Myocyte (in vitro differentiated cells): ENCODE measurements around the gene XKR3. TPM values are rescaled to one million over a fixed set of nuclear protein-coding genes. Genes with fewer than 3 reads are reported as not detected.
A peak's percentile ranks its signal among the peaks of the same experiment; 100 is the strongest.
"Not testable (repeated sequence)": the region's sequence is repeated elsewhere in the genome, so short reads cannot be mapped to it uniquely, and the experiment has no call there.

ENCODE experiments used
- DNase-seq: peaks from one replicate; pipeline ENCODE4 v3.0.0-alpha.2; 2012; ENCODE audit warnings: low read depth
- polyA plus RNA-seq: library from polyadenylated mRNA; unstranded; fragments of >200 nt; gene quantifications from one replicate; pipeline ENCODE4 v1.2.1, GENCODE V29; 2012; ENCODE audit warnings: missing spikeins
- total RNA-seq: library from RNA; depleted of rRNA; stranded (reverse); fragments of >200 nt; gene quantifications from 2 replicates; pipeline ENCODE4 v1.2.3, GENCODE V29; 2014

XKR3 gene
- total RNA-seq: not detected in 2 replicates
- polyA plus RNA-seq: not detected

DNA sequence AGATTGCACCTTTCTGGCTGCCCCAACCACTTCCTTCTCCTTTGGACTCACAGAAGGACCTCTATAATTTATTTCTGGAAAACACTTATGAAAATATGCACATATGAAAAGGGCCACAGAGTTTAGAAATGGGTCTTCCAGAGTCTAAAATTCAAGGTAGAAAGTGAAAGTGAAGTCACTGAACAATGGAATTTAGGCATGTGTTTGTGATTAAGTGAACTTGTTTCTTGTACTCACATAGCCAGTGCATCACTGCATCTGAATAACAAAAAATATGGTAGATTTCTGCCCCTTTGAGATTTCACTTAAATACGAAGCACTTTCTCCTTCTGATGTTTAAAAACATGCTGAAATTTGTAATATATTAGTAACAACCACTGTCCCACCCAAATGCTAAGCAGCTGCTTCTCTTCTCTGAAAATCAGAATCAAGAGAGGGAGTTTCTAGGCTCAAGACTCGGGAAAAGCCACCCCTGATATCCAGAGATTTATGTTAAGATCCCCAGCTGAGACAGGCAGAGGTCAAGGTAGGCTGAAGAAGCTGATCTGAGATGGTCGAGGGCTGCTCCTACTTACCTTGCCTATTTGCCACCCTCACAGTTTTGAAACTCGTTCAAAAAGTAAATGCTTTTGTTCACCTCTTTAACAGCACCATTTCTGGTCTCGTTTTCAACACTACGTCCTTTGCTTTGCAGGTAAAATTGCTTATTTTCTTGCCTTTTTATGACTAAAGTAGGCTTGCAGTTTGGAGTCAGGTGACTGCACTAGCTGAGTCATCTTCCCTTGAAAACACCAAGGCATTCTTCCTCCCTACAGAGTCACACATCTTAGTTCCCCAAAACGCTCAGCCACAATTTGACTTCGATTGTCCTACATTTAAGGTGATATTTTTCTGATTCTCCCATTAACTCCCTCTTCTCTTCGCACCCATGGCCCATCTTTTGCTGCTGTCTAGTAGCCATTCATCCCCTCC lies at the start of gene XKR3:
Gene XKR3 (minus strand): TSS at position 696 of the 972 bp plus-strand sequence. CDS start 17,338 bp downstream, outside the sequence.
- peak; percentile 2 for DNase-seq

DNA sequence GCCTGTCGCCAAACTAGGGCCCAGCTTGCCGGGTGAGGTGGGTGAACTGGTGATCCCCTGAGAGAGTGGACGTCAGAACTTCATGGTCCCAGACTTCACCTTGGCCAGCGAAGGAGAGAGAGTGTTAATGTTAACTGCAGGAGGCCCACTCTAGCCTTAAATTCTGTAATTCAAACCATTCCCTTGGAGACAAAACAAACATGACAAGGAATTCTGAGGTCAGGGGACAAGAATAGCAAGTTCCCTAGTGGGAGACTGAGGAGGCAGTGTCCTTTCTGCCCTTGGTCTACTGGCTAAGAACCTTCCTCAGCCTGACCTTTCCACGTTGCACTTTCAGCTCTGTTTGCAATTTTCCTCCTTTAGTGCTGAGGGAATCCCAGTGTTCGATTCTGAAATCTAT lies 44.4 kb upstream of the XKR3 start:
- DNase-seq: not testable (repeated sequence)

DNA sequence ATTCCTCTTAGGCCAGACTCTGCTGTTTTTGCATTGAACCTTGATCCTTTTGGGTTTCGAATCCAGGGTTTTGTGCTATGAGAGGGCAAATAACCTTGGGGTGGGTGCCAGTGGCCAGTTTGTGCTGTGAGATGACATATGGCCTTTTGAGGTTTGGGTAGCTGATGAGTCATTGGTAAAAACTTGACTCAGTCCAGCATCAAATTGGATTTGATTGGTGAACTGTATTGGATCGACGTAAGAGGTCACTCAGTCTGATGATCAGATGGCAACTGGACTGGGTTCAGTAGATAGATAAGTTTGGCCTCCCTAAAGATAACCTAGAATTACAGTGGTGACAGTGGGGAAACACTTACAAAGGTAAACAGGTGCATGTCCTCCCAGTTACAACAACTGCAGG lies 41.0 kb upstream of the XKR3 start:
- peak; percentile 0 for DNase-seq

DNA sequence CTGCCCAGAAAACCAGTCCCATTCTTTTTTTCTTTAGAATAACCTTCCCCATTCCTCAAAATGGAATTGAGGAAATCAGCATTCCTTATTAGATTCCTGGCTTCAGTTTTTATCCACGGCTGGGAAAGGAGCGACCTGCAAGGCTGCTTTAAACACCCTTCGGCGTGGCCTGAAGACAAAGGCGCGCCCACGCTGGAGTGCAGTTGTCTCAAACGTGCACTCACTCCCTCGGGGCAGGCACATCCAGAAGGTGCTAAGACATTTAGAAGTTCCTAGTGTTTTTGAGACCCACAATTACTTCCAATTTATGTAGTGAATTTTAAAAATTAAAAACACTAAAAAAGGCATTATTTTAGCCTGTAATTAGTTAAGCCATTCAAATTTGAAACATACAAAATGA lies 31.6 kb upstream of the XKR3 start:
- not testable (repeated sequence) for DNase-seq

DNA sequence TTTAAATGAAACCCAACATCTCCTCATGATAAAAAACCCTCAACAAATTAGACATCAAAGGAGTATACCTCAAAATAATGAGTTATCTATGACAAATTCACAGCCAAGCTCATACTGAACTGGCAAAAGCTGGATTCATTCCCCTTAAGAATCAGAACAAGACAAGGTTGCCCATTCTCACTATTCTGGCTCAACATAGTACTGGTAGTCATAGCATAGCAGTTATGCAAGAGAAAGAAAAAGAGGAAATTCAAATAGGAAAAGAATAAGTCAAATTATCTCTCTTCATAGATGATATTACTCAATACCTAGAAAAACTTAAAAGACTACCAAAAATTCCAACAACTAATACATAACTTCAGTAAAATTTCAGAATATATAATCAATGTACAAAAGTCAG lies 29.4 kb upstream of the XKR3 start:
- no peak for DNase-seq

DNA sequence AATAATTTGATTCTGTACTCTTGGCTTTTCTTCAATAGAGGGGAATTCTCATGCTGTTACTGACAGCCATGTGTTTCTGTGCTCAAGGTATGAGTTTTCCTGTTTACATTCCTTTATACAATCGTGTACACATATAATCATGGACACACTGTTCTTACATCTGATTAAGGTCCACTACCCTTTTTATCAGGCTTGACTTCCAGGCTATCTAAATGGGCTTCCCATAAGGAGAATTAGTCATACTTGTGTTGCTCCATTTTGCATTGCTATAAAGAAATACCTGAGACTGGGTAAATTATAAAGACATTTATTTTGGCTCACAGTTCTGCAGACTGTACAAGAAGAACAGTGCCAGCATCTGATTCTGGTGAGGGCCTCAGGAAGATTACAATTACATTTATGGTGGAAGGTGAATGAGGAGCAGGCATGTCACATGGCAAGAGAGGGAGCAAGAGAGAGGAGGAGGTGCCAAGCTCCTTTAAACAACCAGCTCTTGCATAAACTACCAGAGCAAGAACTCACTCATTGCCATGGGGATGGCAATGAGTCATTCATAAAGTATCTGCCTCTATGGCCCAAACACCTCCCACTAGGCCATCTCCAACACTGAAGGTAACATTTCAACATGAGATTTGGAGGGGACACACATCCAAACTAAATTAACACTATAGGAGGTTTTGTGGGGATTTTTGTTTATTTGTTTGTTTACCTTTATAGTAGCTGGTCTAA lies 26.2 kb upstream of the XKR3 start:
- DNase-seq: not testable (repeated sequence)

DNA sequence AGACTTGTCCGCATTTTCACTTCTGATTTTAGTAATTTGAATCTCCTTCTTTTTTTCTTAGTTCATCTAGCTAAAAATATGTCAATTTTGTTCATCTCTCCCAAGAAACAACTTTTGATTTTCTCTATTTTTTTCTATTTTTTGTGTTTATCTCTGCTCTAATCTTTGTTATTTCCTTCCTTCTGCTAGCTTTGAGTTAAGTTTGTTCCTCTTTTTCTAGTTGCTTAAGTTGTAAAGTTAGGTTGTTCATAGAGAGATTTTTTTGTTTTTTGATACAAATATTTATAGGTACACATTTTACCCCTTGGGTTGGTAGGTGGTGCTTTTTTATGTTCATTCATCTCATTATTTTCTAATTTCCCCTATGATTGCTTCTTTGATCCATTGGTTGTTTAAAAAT lies 22.1 kb upstream of the XKR3 start:
- no peak for DNase-seq

DNA sequence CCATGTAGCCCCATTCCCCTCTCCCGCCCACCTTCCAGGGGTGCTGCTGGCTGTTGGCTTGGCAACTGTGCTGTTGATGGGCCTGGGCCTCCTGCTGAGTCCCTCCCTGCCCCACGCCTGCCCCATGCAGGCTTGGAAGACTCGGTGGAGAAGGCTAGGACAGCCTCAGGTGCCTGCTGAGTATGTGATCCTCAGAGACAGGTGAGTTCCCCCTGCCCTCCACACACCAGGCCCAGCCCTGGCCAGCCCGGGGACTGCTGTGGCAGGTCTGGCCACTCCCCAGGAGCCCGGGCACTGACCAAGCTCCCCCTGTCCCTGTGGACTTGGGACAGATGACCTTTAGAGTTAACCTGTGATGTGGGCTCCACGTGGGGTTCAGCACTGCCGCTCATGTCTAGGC lies 20.7 kb upstream of the XKR3 start:
- no peak for DNase-seq

DNA sequence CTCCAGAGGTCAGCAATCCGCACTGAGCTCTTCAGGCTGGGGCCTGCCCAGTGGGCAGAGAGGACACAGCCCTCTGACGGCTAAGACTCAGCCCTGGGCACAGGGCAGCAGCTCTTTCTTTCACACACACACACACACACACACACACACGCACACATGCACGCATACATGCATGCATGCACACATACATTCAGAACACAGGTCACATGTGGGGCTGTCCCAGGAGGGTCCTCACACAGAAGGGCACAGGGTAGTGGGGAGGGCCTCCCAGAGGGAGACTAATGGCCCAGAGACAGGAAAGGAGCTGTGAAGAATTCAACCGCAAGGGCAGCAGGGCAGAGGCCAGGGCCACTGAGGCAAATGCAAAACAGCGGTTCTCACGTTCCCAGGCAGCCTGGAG lies 20.3 kb upstream of the XKR3 start:
- no peak for DNase-seq

DNA sequence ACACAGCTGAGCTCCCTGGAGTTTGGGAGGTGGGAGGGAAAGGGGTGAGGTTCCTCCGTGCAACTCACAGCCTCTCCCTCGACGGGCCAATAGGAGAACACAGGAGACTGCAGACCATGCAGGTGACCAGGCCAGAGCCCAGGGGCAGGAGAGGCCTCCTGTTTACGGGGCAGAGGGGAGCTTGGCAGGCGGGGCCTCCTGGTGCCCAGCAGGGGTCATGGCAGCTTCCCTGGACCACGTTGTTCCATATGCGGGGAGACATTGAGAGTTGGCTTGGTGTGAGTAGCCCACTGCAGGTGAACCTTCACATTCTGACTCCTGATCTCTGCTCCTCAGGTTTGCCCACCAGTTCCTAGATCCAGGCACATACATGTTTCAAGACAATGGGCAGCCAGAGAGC lies 19.3 kb upstream of the XKR3 start:
- no peak for DNase-seq

DNA sequence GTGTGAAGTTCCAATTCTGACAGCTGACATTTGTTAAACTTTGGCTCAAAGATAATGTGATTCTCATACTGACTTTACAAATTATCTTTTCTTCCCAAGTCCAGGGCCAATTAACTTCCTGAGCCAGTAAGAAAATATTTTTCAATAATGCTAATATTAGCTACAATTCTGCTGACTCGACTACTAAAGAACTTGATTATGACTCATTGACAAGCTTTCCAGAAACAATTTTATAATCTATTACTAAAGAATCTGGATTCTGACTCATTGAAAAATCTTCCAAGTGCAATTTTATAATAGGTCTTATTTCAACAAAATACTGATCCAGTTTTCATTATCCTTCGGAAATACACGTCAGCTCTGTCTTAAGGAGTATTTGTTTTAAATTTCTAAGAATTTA lies 12.9 kb upstream of the XKR3 start:
- no peak for DNase-seq

DNA sequence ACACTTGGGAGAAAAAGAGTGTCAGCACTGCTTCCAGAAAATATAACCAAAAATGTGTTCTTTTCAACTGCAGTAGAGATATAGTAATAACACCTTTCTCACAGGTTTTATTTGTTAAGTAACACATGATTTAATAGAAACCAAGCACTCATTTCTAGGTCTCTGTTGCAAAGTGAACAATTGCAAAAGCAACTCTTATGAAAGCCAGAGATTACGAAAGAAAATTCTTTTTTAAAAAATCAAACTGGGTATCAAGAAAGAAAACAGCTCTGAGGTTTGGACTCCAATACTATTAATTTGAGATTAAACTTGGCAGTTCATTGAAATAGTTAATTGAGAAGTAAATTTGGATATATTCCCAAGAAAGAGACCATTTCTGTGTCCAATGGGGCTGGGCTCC lies 9.8 kb upstream of the XKR3 start:
- no peak for DNase-seq

DNA sequence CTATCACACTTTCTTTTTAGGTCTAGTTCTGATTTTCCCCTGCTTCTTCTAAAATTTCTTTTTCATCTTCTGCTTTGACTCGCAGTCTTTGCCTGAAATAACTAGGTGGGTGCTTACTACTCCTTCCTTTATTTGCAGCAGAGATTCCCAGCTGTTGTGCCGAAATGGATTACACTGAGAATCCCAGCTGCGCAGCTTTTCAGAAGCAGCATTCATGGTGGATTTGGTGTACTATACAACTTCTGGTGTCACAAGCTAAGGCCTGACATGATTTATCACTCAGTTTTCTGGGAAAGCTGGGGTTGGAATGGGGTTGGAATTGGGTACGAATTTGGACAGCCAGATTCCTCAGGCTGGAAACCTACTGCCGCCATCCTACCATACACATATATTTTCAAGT lies 6.0 kb upstream of the XKR3 start:
- DNase-seq: no peak

DNA sequence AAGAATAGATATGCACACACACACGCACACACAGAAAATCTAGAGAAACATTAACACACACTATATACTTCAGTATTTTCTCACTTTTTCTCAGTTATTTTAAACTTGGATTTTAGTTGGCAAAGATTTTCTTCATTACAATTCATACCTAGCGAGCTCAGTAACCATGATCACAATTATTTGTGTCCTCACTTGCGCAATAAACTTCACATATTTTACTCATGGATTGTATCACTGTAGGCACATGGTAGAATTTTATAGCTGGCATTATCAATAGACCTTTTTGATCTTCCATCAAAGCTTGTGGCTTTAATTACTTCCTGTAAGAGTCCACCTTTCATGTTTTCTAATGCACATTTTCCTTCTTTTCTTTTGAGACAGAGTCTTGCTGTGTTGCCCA lies 4.8 kb upstream of the XKR3 start:
- no peak for DNase-seq

DNA sequence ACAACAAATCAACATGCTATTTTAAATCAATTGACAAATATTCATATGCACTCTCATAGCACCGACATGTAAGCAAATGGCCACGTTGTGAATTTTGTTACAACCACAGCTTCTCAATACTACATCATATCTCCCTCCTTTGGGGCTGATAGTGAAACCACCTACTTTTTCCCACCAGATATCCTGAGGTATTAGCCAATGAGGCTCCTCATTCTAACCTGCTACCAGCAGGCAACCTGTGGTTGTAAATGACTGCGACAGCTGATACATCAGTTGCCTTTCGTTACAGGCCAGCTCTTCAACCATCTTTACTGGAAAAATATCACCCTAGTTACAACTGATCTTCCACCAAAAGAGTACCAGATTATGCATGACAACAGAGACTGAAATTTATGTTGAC lies 3.7 kb upstream of the XKR3 start:
- no peak for DNase-seq

DNA sequence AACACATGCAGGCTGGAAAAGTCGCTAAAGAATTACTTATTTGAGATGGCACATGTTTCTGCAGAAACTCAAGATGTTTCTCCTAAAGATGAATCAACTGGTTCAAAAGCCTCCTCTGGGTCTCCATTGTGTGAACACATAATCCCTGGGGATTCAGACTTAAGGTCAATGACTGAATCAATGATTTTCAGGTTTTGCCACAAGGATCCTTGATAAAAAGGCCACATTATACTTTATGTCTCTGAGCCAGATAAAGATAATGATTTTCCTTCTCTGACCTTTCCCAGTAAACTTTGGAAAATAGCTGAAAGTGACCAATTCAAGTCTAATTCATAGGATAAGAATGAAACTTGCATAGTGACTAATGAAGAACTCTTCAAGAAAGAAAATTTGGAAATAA lies 2.3 kb upstream of the XKR3 start:
- no peak for DNase-seq

DNA sequence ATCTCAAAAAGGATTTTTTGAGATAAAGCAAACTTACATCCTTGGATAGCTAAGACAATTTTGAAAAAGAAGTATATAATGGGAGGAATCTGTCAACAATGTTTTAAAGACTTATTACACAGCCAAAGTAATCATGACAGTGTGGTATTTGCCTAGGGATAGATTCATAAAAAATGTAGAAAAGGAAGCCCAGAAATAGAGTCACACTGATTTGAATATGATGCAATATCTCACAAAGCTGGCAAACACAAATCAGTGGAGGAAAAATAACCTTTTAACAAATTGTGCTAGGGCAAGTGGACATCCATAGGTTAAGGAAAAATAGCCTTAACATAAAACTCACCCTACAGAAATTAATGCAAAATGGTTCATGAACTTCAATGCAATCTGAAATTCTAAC lies 6.0 kb downstream of the XKR3 start:
- no peak for DNase-seq

DNA sequence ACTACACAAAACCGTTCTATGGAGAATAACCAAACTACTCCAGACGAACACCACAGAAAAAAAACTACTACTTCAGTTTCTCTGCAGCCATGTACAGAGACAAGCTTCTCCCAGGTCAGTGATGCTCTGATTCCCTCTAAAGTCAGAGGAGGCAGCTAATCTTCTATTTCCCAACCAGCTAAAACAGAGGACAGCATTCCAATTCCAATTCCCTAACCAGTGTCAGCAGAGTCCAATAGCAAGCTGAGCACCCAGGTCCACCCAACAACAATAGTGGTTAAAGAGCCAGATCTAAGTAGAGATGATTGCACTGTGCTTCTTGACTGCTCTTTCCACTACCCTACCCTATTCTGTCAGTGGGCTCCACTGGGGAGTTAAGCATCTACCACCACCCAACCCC lies 6.7 kb downstream of the XKR3 start:
- no peak for DNase-seq

DNA sequence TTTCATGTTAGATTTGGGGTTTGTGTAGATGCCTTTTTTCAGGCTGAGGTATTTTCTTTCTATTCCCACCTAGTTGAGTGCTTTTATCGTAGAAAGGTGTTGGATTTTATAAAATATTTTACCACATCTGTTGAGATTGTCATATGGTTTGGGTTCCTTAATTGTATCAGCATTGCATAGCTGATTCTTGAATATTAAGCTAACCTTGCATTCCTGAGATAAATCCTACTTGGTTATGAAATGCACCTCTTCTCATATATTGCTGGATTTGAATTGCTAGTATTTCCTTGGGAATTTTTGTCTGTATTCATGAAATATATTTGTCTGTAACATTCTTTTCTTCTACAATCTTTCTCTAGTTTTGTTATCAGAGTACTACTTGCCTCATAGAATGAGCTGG lies 10.1 kb downstream of the XKR3 start:
- DNase-seq: no peak

DNA sequence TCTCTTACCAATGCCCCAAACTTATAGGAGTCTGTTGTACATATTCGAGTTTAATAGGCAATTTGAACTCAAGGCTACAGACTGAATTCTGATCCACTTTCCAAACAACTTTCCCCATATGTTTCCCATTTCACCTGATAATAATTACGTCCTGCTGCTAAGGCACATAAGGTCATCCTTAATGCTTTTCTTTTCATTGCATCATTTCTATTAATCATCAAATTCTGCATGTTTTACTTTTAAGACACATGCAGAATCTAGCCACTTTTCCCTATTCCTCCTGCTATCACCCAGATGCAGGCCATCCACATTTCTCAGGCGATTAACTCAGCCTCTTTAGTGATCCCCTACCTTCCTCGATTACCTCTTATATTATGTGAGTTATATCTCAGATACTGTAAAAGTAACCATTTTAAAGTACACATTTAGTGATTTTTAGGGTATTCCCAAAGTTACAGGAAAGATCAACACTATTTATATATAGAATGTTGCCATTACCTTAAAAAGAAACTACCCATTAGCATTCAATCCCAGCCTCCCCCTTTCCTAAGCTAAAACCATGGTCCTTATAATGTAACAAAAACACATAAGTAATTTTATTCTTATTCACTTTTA lies 14.9 kb downstream of the XKR3 start:
- DNase-seq: no peak

DNA sequence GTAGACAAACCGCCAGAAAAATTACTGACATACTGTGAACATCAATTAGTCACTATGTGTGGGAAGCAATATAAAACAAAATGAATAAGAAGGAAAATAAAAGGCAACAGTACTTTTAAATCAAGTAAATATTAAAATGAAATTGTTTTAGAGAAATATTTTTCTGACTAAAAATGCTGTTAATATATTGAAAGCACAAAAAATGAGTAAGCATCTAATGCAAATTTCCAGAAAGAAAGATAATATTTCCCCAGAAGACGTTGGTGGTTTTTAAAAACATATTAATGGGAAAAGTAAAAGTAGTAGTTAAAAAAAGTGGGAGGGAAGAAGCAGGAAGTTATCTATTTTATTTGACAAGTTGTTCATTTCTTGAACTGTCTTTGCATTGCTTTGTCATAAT lies 16.5 kb downstream of the XKR3 start:
- DNase-seq: no peak

DNA sequence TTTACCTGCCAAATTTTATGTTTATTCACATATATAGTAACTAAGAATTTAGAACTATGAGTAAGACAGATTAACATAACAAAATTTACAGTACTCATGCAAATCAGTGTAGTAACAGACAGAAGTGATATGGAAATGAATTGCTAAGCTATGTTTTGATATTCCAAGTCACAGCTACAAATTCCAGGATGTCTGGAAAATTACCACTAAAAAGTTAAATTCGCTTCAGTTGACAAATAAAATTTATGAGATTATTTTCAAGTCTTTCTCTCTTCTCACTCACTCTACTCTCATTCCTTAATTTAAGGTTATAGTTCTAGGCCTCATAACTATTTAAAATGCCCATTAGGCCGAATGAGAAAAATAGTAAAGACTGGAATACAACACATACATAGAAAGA lies 18.1 kb downstream of the XKR3 start:
- no peak for DNase-seq
